ENCODE data around the gene MEPCE.

Gene MEPCE

DNA sequence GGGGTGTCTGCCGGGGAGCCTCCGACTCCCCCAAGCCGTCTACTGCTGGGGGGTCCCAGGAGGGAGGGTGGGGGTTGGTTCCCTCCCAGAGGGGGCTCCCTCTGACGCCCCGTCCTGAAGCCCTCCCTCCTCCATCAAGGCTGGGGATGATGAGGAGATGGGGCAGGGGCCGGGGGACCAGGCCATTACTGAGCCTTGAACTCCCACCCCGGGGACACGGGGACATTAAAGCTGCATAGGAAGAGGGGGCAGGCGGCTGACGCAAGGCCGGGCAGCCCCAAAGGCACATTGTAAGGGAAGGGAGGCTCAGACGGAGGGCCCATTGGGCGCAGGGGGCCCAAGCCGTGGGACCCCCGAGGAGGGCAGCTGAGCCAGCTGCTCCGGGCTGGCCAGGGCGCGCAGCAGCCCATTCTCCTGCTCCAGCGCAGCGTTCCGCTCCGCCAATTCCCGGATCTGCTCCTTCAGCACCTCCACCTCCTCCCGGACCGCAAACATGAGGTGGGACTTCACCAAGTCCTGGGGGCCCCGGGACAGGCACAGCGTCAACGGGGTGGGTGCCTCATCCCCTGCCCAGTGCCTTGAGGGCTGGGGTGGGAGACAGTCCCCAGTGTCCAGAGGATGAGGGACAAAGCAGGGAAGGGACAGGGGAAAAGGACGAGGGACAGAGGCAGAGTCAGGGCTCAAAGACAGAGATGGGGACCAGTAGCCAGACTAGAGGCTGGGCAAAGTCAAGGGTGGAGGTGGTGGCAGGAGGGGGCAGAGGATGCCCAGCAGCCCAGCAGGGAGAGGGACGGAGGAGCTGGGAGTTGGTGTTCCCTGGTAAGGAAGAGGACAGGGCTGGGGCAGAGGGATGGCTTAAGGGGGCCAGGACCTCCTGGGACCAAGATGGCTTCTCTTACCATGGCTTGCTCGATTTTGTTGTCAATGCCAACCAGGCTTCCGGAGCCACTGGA lies 37.3 kb downstream of the MEPCE start:
- no peak overlapping the region for H4K12ac ChIP-seq (ENCODE audit: low read depth, low read length)
- H4K8ac ChIP-seq (ENCODE audit: low read depth, low read length): no peak overlapping the region
- WGBS (ENCODE audit: extremely low coverage, insufficient coverage, insufficient read length): no CpG with 5 or more reads among the region's 32 CpGs

GRCh38 chr7:100467638-100468373 lies 38.2 kb downstream of the MEPCE start:
- Histone ChIP-seq H3K4me2 (ENCODE audit: low read length) (no peak overlapping the region), H3K4me1 (ENCODE audit: control insufficient read depth in 1 of 2, insufficient read depth in 2 of 2, low read length in 2 of 2) (no peaks in the 10 kb centered on the region), H3K9ac (ENCODE audit: low read length) (no peak overlapping the region), H3K9me3 (ENCODE audit: insufficient read depth, low read depth, low read length) (peaks cover 2% of the 10 kb centered on the region), H3K4ac (ENCODE audit: low read depth, low read length) (no peak overlapping the region), H4K8ac (ENCODE audit: low read depth, low read length) (no peak overlapping the region), H4K91ac (ENCODE audit: low read depth, low read length) (no peak overlapping the region), H3K79me2 (ENCODE audit: control insufficient read depth, insufficient read depth, low read length, poor library complexity) (no peaks in the 10 kb centered on the region), H3K23ac (ENCODE audit: low read length) (no peak overlapping the region), H4K12ac (ENCODE audit: low read depth, low read length) (no peak overlapping the region), H2BK5ac (ENCODE audit: low read depth, low read length, poor library complexity) (no peak overlapping the region), H2AFZ (ENCODE audit: insufficient read depth, low read length, poor library complexity) (no peak overlapping the region), H3K27me3 (ENCODE audit: insufficient read depth, low read length) (no peaks in the 10 kb centered on the region), H3K4me3 (ENCODE audit: low read depth, low read length) (no peak overlapping the region), H2BK120ac (ENCODE audit: insufficient read depth, low read length, poor library complexity) (no peak overlapping the region), H2BK12ac (ENCODE audit: low read length) (no peak overlapping the region), H3K36me3 (ENCODE audit: control insufficient read depth in 1 of 2, insufficient read depth in 2 of 2, low read length in 2 of 2) (peaks cover 19 to 32% of the 10 kb centered on the region in 2 experiments), H3K18ac (ENCODE audit: low read length) (no peak overlapping the region), H3K79me1 (ENCODE audit: low read length) (no peaks in the 10 kb centered on the region), H3K27ac (ENCODE audit: low read depth, low read length) (no peak overlapping the region), H3K14ac (ENCODE audit: low read length) (no peak overlapping the region), H2AK5ac (ENCODE audit: low read length) (no peak overlapping the region)
- WGBS (ENCODE audit: extremely low coverage, insufficient coverage, insufficient read length): no CpG with 5 or more reads among the region's 22 CpGs
- no peak for DNase-seq

More for the DNA sequence above, 37.3 kb downstream of the MEPCE start:
- Histone ChIP-seq H3K9me3 (ENCODE audit: insufficient read depth, low read depth, low read length) (peaks cover 2% of the 10 kb centered on the region), H3K79me2 (ENCODE audit: control insufficient read depth, insufficient read depth, low read length, poor library complexity) (no peaks in the 10 kb centered on the region), H3K36me3 (ENCODE audit: control insufficient read depth in 1 of 2, insufficient read depth in 2 of 2, low read length in 2 of 2) (peaks cover 17 to 27% of the 10 kb centered on the region in 2 experiments), H2BK12ac (ENCODE audit: low read length) (no peak overlapping the region), H3K27ac (ENCODE audit: low read depth, low read length) (no peak overlapping the region), H3K4ac (ENCODE audit: low read depth, low read length) (no peak overlapping the region), H2BK120ac (ENCODE audit: insufficient read depth, low read length, poor library complexity) (no peak overlapping the region), H3K23ac (ENCODE audit: low read length) (no peak overlapping the region), H4K91ac (ENCODE audit: low read depth, low read length) (no peak overlapping the region), H3K14ac (ENCODE audit: low read length) (no peak overlapping the region), H2AFZ (ENCODE audit: insufficient read depth, low read length, poor library complexity) (no peak overlapping the region), H3K4me2 (ENCODE audit: low read length) (no peak overlapping the region), H3K18ac (ENCODE audit: low read length) (no peak overlapping the region), H2BK5ac (ENCODE audit: low read depth, low read length, poor library complexity) (no peak overlapping the region), H3K27me3 (ENCODE audit: insufficient read depth, low read length) (no peaks in the 10 kb centered on the region), H3K9ac (ENCODE audit: low read length) (no peak overlapping the region), H3K4me3 (ENCODE audit: low read depth, low read length) (no peak overlapping the region), H2AK5ac (ENCODE audit: low read length) (no peak overlapping the region), H3K79me1 (ENCODE audit: low read length) (no peaks in the 10 kb centered on the region), H3K4me1 (ENCODE audit: control insufficient read depth in 1 of 2, insufficient read depth in 2 of 2, low read length in 2 of 2) (no peaks in the 10 kb centered on the region)
- no peak for DNase-seq

GRCh38 chr7:100469227-100470044 lies 39.8 kb downstream of the MEPCE start:
- Histone ChIP-seq H2AFZ (ENCODE audit: insufficient read depth, low read length, poor library complexity) (no peak overlapping the region), H4K12ac (ENCODE audit: low read depth, low read length) (no peak overlapping the region), H3K27me3 (ENCODE audit: insufficient read depth, low read length) (no peaks in the 10 kb centered on the region), H2BK5ac (ENCODE audit: low read depth, low read length, poor library complexity) (no peak overlapping the region), H3K4me2 (ENCODE audit: low read length) (no peak overlapping the region), H3K79me2 (ENCODE audit: control insufficient read depth, insufficient read depth, low read length, poor library complexity) (no peaks in the 10 kb centered on the region), H3K14ac (ENCODE audit: low read length) (no peak overlapping the region), H3K9me3 (ENCODE audit: insufficient read depth, low read depth, low read length) (peaks cover 2% of the 10 kb centered on the region), H3K27ac (ENCODE audit: low read depth, low read length) (no peak overlapping the region), H3K18ac (ENCODE audit: low read length) (no peak overlapping the region), H3K9ac (ENCODE audit: low read length) (no peak overlapping the region), H3K23ac (ENCODE audit: low read length) (no peak overlapping the region), H4K8ac (ENCODE audit: low read depth, low read length) (no peak overlapping the region), H2BK12ac (ENCODE audit: low read length) (no peak overlapping the region), H4K91ac (ENCODE audit: low read depth, low read length) (no peak overlapping the region), H3K4me1 (ENCODE audit: control insufficient read depth in 1 of 2, insufficient read depth in 2 of 2, low read length in 2 of 2) (no peaks in the 10 kb centered on the region), H2AK5ac (ENCODE audit: low read length) (no peak overlapping the region), H3K4ac (ENCODE audit: low read depth, low read length) (no peak overlapping the region), H3K36me3 (ENCODE audit: control insufficient read depth in 1 of 2, insufficient read depth in 2 of 2, low read length in 2 of 2) (peaks cover 31 to 40% of the 10 kb centered on the region in 2 experiments), H3K79me1 (ENCODE audit: low read length) (no peaks in the 10 kb centered on the region), H3K4me3 (ENCODE audit: low read depth, low read length) (no peak overlapping the region), H2BK120ac (ENCODE audit: insufficient read depth, low read length, poor library complexity) (no peak overlapping the region)
- no CpG with 5 or more reads among the region's 13 CpGs for WGBS (ENCODE audit: extremely low coverage, insufficient coverage, insufficient read length)
- DNase-seq: peak; percentile 77 to 86

DNA sequence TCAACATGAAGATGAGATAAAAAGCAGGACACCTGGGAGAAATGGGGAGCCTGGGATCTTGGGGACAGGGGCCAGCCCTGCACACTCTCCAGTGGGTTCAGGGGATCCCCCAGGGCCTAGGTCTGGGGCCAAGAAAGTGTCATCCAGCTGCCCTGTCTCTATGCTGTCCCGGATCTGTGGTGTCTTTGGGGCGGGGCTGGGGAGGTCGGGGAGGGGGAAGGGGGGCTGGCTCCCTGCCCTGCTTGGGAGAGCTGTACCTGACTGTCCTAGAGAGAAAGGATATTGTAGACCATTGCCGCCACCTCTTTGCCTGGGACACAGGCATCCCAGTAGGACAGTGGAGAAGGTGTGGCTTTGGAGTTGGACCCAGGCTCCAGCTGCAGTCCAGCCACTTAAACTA lies 41.4 kb downstream of the MEPCE start:
- Histone ChIP-seq H3K36me3 (ENCODE audit: control insufficient read depth in 1 of 2, insufficient read depth in 2 of 2, low read length in 2 of 2) (peaks cover 32 to 42% of the 10 kb centered on the region in 2 experiments), H3K14ac (ENCODE audit: low read length) (no peak overlapping the region), H3K18ac (ENCODE audit: low read length) (no peak overlapping the region), H2AFZ (ENCODE audit: insufficient read depth, low read length, poor library complexity) (no peak overlapping the region), H2AK5ac (ENCODE audit: low read length) (no peak overlapping the region), H3K4me2 (ENCODE audit: low read length) (no peak overlapping the region), H3K79me1 (ENCODE audit: low read length) (no peaks in the 10 kb centered on the region), H4K12ac (ENCODE audit: low read depth, low read length) (no peak overlapping the region), H3K27me3 (ENCODE audit: insufficient read depth, low read length) (no peaks in the 10 kb centered on the region), H3K79me2 (ENCODE audit: control insufficient read depth, insufficient read depth, low read length, poor library complexity) (no peaks in the 10 kb centered on the region), H3K27ac (ENCODE audit: low read depth, low read length) (no peak overlapping the region), H4K8ac (ENCODE audit: low read depth, low read length) (no peak overlapping the region), H4K91ac (ENCODE audit: low read depth, low read length) (no peak overlapping the region), H3K4ac (ENCODE audit: low read depth, low read length) (no peak overlapping the region), H2BK12ac (ENCODE audit: low read length) (no peak overlapping the region), H2BK5ac (ENCODE audit: low read depth, low read length, poor library complexity) (no peak overlapping the region), H3K4me3 (ENCODE audit: low read depth, low read length) (no peak overlapping the region), H2BK120ac (ENCODE audit: insufficient read depth, low read length, poor library complexity) (no peak overlapping the region), H3K9ac (ENCODE audit: low read length) (no peak overlapping the region), H3K9me3 (ENCODE audit: insufficient read depth, low read depth, low read length) (peaks cover 2% of the 10 kb centered on the region), H3K4me1 (ENCODE audit: control insufficient read depth in 1 of 2, insufficient read depth in 2 of 2, low read length in 2 of 2) (no peaks in the 10 kb centered on the region), H3K23ac (ENCODE audit: low read length) (no peak overlapping the region)
- no peak for DNase-seq
- no CpG with 5 or more reads among the region's 4 CpGs for WGBS (ENCODE audit: extremely low coverage, insufficient coverage, insufficient read length)
